H1 (cell line): ENCODE data around the gene TMEM63C.

ENCODE experiments used
- BRCA1 ChIP-seq: IDR thresholded peaks from 2 replicates; pipeline ENCODE4 v1.6.1; 2012; ENCODE audit warnings: low read depth, low read length, improper control_type of control experiment
- CTCF ChIP-seq, 3 experiments: IDR thresholded peaks; 1 replicate in 2 of 3; 2 replicates in 1 of 3; pipeline versions ENCODE4 v1.5.1 to v1.6.1; 2011; ENCODE audit warnings: low read length in 3 of 3, mild to moderate bottlenecking in 3 of 3, inconsistent platforms in 2 of 3, low read depth in 1 of 3, moderate library complexity in 1 of 3; ENCODE audit not compliant: insufficient read depth in 1 of 3; ENCODE audit errors: control extremely low read depth in 1 of 3
- E2F6 ChIP-seq: IDR thresholded peaks from 2 replicates; pipeline ENCODE4 v1.6.1; 2012; ENCODE audit warnings: inconsistent platforms
- EZH2 ChIP-seq: fragments of 200-600 bp; sonication (generic); IDR thresholded peaks from 2 replicates; pipeline ENCODE4 v1.7.1; 2012; ENCODE audit warnings: low read depth, mild to moderate bottlenecking, moderate library complexity, low read length, inconsistent platforms; ENCODE audit not compliant: severe bottlenecking
- HDAC6 ChIP-seq: IDR thresholded peaks from one replicate; pipeline ENCODE4 v1.7.1; 2012; ENCODE audit warnings: low read depth, mild to moderate bottlenecking, inconsistent platforms, low read length, moderate library complexity
- POLR2A ChIP-seq, 2 experiments: IDR thresholded peaks; 1 replicate in 1 of 2; 2 replicates in 1 of 2; pipeline ENCODE4 v1.6.1; 2011; ENCODE audit warnings: low read depth in 2 of 2, low read length in 2 of 2, mild to moderate bottlenecking in 2 of 2; ENCODE audit errors: control extremely low read depth in 1 of 2
- POLR2AphosphoS5 ChIP-seq: IDR thresholded peaks from 2 replicates; pipeline ENCODE4 v1.6.1; 2011; ENCODE audit warnings: low read depth, low read length
- RAD21 ChIP-seq, 2 experiments: IDR thresholded peaks in 1 of 2; conservative IDR thresholded peaks in 1 of 2; 2 replicates each; pipeline ENCODE4 v1.6.1; 2011; ENCODE audit warnings: low read depth in 2 of 2, low read length in 2 of 2, improper control_type of control experiment in 1 of 2, inconsistent platforms in 1 of 2, mild to moderate bottlenecking in 1 of 2, moderate library complexity in 1 of 2
- RBBP5 ChIP-seq: IDR thresholded peaks from 2 replicates; pipeline ENCODE4 v1.7.1; 2012; ENCODE audit warnings: low read depth, mild to moderate bottlenecking, inconsistent platforms, low read length, moderate library complexity, borderline replicate concordance
- SAP30 ChIP-seq: fragments of 300-600 bp; sonication (generic); IDR thresholded peaks from 2 replicates; pipeline ENCODE4 v1.7.1; 2012; ENCODE audit warnings: low read length, moderate library complexity, mild to moderate bottlenecking, inconsistent platforms; ENCODE audit not compliant: insufficient read depth, insufficient replicate concordance
- TF ChIP-seq, protein P1 (sequence below): IDR thresholded peaks from 2 replicates; pipeline ENCODE4 v1.6.1; 2012; ENCODE audit warnings: inconsistent platforms
- TF ChIP-seq, protein P2 (sequence below): fragments of 300-600 bp; sonication (generic); IDR thresholded peaks from 2 replicates; pipeline ENCODE4 v1.7.1; 2012; ENCODE audit warnings: low read length, moderate library complexity, mild to moderate bottlenecking, inconsistent platforms; ENCODE audit not compliant: insufficient replicate concordance

GRCh38 chr14:77203611-77204458, 22.2 kb downstream of the TMEM63C start:
- no peak for TF ChIP-seq EZH2
- no peak for TF ChIP-seq POLR2A (IDR thresholded peaks at IDR 0.05; ENCODE audit: control extremely low read depth in 1 of 2, low read depth in 2 of 2, low read length in 2 of 2)
- no peak for TF ChIP-seq CTCF (IDR thresholded peaks at IDR 0.05; ENCODE audit: control extremely low read depth in 1 of 3, insufficient read depth in 1 of 3, low read depth in 1 of 3, low read length in 3 of 3)
- TF ChIP-seq, protein P1, sequence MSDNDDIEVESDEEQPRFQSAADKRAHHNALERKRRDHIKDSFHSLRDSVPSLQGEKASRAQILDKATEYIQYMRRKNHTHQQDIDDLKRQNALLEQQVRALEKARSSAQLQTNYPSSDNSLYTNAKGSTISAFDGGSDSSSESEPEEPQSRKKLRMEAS: no peak
- no peak for TF ChIP-seq POLR2AphosphoS5
- TF ChIP-seq, protein P2, sequence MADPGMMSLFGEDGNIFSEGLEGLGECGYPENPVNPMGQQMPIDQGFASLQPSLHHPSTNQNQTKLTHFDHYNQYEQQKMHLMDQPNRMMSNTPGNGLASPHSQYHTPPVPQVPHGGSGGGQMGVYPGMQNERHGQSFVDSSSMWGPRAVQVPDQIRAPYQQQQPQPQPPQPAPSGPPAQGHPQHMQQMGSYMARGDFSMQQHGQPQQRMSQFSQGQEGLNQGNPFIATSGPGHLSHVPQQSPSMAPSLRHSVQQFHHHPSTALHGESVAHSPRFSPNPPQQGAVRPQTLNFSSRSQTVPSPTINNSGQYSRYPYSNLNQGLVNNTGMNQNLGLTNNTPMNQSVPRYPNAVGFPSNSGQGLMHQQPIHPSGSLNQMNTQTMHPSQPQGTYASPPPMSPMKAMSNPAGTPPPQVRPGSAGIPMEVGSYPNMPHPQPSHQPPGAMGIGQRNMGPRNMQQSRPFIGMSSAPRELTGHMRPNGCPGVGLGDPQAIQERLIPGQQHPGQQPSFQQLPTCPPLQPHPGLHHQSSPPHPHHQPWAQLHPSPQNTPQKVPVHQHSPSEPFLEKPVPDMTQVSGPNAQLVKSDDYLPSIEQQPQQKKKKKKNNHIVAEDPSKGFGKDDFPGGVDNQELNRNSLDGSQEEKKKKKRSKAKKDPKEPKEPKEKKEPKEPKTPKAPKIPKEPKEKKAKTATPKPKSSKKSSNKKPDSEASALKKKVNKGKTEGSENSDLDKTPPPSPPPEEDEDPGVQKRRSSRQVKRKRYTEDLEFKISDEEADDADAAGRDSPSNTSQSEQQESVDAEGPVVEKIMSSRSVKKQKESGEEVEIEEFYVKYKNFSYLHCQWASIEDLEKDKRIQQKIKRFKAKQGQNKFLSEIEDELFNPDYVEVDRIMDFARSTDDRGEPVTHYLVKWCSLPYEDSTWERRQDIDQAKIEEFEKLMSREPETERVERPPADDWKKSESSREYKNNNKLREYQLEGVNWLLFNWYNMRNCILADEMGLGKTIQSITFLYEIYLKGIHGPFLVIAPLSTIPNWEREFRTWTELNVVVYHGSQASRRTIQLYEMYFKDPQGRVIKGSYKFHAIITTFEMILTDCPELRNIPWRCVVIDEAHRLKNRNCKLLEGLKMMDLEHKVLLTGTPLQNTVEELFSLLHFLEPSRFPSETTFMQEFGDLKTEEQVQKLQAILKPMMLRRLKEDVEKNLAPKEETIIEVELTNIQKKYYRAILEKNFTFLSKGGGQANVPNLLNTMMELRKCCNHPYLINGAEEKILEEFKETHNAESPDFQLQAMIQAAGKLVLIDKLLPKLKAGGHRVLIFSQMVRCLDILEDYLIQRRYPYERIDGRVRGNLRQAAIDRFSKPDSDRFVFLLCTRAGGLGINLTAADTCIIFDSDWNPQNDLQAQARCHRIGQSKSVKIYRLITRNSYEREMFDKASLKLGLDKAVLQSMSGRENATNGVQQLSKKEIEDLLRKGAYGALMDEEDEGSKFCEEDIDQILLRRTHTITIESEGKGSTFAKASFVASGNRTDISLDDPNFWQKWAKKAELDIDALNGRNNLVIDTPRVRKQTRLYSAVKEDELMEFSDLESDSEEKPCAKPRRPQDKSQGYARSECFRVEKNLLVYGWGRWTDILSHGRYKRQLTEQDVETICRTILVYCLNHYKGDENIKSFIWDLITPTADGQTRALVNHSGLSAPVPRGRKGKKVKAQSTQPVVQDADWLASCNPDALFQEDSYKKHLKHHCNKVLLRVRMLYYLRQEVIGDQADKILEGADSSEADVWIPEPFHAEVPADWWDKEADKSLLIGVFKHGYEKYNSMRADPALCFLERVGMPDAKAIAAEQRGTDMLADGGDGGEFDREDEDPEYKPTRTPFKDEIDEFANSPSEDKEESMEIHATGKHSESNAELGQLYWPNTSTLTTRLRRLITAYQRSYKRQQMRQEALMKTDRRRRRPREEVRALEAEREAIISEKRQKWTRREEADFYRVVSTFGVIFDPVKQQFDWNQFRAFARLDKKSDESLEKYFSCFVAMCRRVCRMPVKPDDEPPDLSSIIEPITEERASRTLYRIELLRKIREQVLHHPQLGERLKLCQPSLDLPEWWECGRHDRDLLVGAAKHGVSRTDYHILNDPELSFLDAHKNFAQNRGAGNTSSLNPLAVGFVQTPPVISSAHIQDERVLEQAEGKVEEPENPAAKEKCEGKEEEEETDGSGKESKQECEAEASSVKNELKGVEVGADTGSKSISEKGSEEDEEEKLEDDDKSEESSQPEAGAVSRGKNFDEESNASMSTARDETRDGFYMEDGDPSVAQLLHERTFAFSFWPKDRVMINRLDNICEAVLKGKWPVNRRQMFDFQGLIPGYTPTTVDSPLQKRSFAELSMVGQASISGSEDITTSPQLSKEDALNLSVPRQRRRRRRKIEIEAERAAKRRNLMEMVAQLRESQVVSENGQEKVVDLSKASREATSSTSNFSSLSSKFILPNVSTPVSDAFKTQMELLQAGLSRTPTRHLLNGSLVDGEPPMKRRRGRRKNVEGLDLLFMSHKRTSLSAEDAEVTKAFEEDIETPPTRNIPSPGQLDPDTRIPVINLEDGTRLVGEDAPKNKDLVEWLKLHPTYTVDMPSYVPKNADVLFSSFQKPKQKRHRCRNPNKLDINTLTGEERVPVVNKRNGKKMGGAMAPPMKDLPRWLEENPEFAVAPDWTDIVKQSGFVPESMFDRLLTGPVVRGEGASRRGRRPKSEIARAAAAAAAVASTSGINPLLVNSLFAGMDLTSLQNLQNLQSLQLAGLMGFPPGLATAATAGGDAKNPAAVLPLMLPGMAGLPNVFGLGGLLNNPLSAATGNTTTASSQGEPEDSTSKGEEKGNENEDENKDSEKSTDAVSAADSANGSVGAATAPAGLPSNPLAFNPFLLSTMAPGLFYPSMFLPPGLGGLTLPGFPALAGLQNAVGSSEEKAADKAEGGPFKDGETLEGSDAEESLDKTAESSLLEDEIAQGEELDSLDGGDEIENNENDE: no peak
- no peak for TF ChIP-seq HDAC6
- TF ChIP-seq SAP30: no peak
- no peak for TF ChIP-seq RAD21 (IDR thresholded peaks at IDR 0.05 in 1 of 2, conservative IDR thresholded peaks at IDR 0.05 in 1 of 2; ENCODE audit: low read depth in 2 of 2, low read length in 2 of 2)
- no peak for TF ChIP-seq E2F6
- TF ChIP-seq RBBP5: no peak
- TF ChIP-seq BRCA1: no peak
